ENCODE results near the gene ZNF366. TPM values are rescaled to one million over a fixed set of nuclear protein-coding genes. Genes with fewer than 3 reads are reported as not detected.

ZNF366 gene
- total and polyA plus RNA-seq, 9 donors, result 2.1 to 3.7 (median 2.7) TPM

DNA sequence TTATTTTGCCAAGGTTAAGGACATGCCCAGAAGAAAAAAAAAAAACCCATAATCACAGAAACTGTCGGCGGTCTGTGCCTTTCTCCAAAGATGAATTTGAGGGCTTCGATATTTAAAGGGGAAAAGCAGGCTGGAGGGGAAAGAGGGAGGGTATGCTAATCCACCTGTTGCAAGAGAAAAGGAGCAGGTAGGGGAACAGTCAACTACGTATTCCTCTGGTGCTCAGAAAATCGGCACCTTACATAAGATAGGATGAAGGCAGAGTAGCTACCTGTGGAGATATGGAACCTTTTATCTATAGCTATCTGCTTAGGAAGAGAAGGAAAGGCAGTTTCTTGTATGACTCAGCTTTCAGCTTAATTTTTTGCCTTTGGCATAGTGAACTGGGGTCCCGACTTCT is 109.4 kb downstream of the ZNF366 start:
- Histone ChIP-seq H3K9me3 (replicated peaks; ENCODE audit: control insufficient read depth, low read depth, low read length) (peaks cover 12% of the 10 kb centered on the region), H3K27ac (ENCODE audit: low read length) (no peak overlapping the region), H3K4me3 (ENCODE audit: low read length) (no peak overlapping the region), H3K4me1 (ENCODE audit: control insufficient read depth, insufficient read depth, low read length) (peaks cover 7% of the 10 kb centered on the region), H3K36me3 (ENCODE audit: control insufficient read depth, insufficient read depth, low read length) (no peaks in the 10 kb centered on the region), H3K27me3 (ENCODE audit: control insufficient read depth, insufficient read depth, low read length) (no peaks in the 10 kb centered on the region)
- no CpG with 5 or more reads among the region's 6 CpGs for WGBS (ENCODE audit: insufficient coverage)
- DNase-seq, result no peak

DNA sequence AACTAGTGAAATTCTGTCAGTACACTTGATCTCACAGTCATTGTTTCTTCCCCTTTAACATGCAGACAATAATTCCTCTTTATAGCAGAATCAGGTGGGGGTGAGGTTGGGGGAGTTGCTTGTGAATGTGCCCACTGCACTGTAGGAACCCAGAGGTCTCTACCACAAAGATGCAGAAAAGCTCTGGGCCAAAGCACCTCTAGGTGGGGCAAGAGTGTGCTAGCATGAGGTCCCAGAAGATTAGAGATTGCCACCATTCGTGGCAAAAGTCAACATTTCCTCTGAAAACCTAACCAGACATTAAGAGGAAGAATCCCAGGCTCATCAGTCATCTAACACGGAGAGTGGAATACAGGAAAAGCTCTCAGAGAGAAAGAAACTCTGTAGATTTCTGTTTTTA is 112.5 kb downstream of the ZNF366 start:
- no CpG with 5 or more reads among the region's 2 CpGs for WGBS (ENCODE audit: insufficient coverage)
- Histone ChIP-seq H3K27me3 (ENCODE audit: control insufficient read depth, insufficient read depth, low read length) (no peaks in the 10 kb centered on the region), H3K9me3 (replicated peaks; ENCODE audit: control insufficient read depth, low read depth, low read length) (no peaks in the 10 kb centered on the region), H3K27ac (ENCODE audit: low read length) (no peak overlapping the region), H3K36me3 (ENCODE audit: control insufficient read depth, insufficient read depth, low read length) (no peaks in the 10 kb centered on the region), H3K4me3 (ENCODE audit: low read length) (no peak overlapping the region), H3K4me1 (ENCODE audit: control insufficient read depth, insufficient read depth, low read length) (peaks cover 16% of the 10 kb centered on the region)
- DNase-seq, result no peak

DNA sequence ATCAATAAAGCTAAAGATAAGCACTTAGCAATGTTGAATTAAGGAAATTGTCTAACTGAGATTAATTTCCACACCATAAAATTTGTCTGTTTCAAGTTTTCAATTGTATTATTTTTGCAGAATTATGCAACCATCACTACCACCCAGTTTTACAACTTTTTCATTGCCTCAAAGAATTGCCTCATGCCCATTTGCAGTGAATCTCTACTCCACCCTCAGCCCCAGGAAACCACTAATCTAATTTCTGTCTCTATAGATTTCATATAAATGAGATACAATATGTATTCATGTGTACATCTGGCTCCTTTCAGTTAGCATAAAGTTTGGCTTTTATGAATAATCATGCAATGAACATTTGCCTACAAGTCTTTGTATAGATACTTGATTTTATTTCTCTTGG is 114.2 kb downstream of the ZNF366 start:
- H3K27ac ChIP-seq (ENCODE audit: low read length), result no peak overlapping the region
- peaks cover 25% of the 10 kb centered on the region for H3K4me1 ChIP-seq (ENCODE audit: control insufficient read depth, insufficient read depth, low read length)

More for the DNA sequence above, 114.2 kb downstream of the ZNF366 start:
- no peak for DNase-seq
- H3K36me3 ChIP-seq (ENCODE audit: control insufficient read depth, insufficient read depth, low read length), result no peaks in the 10 kb centered on the region
- H3K4me3 ChIP-seq (ENCODE audit: low read length), result no peak overlapping the region
- H3K27me3 ChIP-seq (ENCODE audit: control insufficient read depth, insufficient read depth, low read length), result no peaks in the 10 kb centered on the region
- no peaks in the 10 kb centered on the region for H3K9me3 ChIP-seq (replicated peaks; ENCODE audit: control insufficient read depth, low read depth, low read length)

Other genes starting within 250 kb of the ZNF366 start
- 45.7 TPM for gene MRPS27, start 187.2 kb downstream of the ZNF366 start, total RNA-seq
- 10 to 100 TPM; 37.0 to 46.6 (median 41.4) TPM for gene MRPS27, start 187.2 kb downstream of the ZNF366 start, polyA plus RNA-seq (ENCODE audit: insufficient read depth in 1 of 8, insufficient read length in 8 of 8, low replicate concordance in 1 of 8)
- 8.8 TPM for gene PTCD2, start 187.0 kb downstream of the ZNF366 start, total RNA-seq
- 1 to 10 TPM; 6.2 to 8.7 (median 7.4) TPM for gene PTCD2, start 187.0 kb downstream of the ZNF366 start, polyA plus RNA-seq (ENCODE audit: insufficient read depth in 1 of 8, insufficient read length in 8 of 8, low replicate concordance in 1 of 8)